Esophagus muscularis mucosa (tissue), 4 donors: ENCODE data around the gene LBP. TPM values are rescaled to one million over a fixed set of nuclear protein-coding genes. Genes with fewer than 3 reads are reported as not detected.

Experiments
- DNase-seq: peaks from one replicate; pipeline ENCODE4 v3.0.0-alpha.2; 2017; ENCODE audit errors: extremely low spot score
- H3K27ac ChIP-seq, 4 donors: fragments of 200-600 bp; sonication (generic); replicated peaks in 1 of 4; 1 replicate in 3 of 4; 2 replicates in 1 of 4; pipeline ENCODE4 v1.5.1; 2016 to 2019; ENCODE audit warnings: mild to moderate bottlenecking in 1 of 4
- H3K27me3 ChIP-seq, 4 donors: fragments of 200-600 bp; sonication (generic); one replicate each; pipeline versions ENCODE4 v1.5.1 to v1.6.0; 2016 to 2019
- H3K36me3 ChIP-seq, 4 donors: fragments of 200-600 bp; sonication (generic); one replicate each; pipeline ENCODE4 v1.5.1; 2016 to 2019
- H3K4me1 ChIP-seq, 4 donors: fragments of 200-600 bp; sonication (generic); one replicate each; pipeline ENCODE4 v1.5.1; 2016 to 2019
- H3K4me3 ChIP-seq, 4 donors: fragments of 200-600 bp; sonication (generic); 1 replicate in 2 of 4; 2 replicates in 2 of 4; pipeline ENCODE4 v1.5.1; 2016 to 2019; ENCODE audit warnings: mild to moderate bottlenecking in 4 of 4, moderate library complexity in 1 of 4
- H3K9me3 ChIP-seq, 4 donors: fragments of 200-600 bp; sonication (generic); 1 replicate in 3 of 4; 2 replicates in 1 of 4; pipeline ENCODE4 v1.5.1; 2016 to 2019
- CTCF ChIP-seq, 3 experiments: fragments of 200-600 bp in 2 of 3; fragments of 450-650 bp in 1 of 3; sonication (generic) in 2 of 3; IDR thresholded peaks; one replicate each; pipeline ENCODE4 v1.5.1; 2017 to 2019; ENCODE audit warnings: antibody characterized with exemption in 3 of 3, mild to moderate bottlenecking in 2 of 3, moderate library complexity in 1 of 3
- EP300 ChIP-seq: sonication (generic); formaldehyde crosslinking; IDR thresholded peaks from one replicate; pipeline ENCODE4 v1.6.1; 2017; ENCODE audit warnings: antibody characterized with exemption
- POLR2A ChIP-seq: fragments of 450-650 bp; IDR thresholded peaks from one replicate; pipeline ENCODE4 v1.6.1; 2017; ENCODE audit warnings: antibody characterized with exemption, moderate library complexity, mild to moderate bottlenecking, low read depth
- POLR2AphosphoS5 ChIP-seq, 2 donors: sonication (generic); formaldehyde crosslinking; IDR thresholded peaks; one replicate each; pipeline ENCODE4 v1.6.1; 2017; ENCODE audit warnings: antibody characterized with exemption in 2 of 2
- WGBS: methylation state at CpG from one replicate; pipeline ENCODE4 v1.1.5; 2018; 5-methylcytosine and 5-hydroxymethylcytosine counted together
- intact Hi-C: fragments of 100-400 bp; cut with DNase I; formaldehyde crosslinking; loops from one replicate; pipeline ENCODE4 v1.15.1; 2023
- total RNA-seq, 4 donors: library from RNA; depleted of rRNA; stranded (reverse); fragments of >200 nt; gene quantifications; one replicate each; pipeline versions ENCODE4 v1.1.0 to v1.2.1, GENCODE V29; 2016

LBP gene
- total RNA-seq, 4 donors from 2014 or later, result 0.13 to 0.33 TPM; not detected in 2

GRCh38 chr20:38321959-38322598 is 24.2 kb upstream of the LBP start:
- Histone ChIP-seq H3K27me3 (peaks cover 0 to 14% (median 0%) of the 10 kb centered on the region in 4 donors), H3K4me3 (no peak overlapping the region), H3K4me1 (peaks cover 0 to 5% (median 0%) of the 10 kb centered on the region in 4 donors), H3K27ac (no peak overlapping the region), H3K9me3 (no peaks in the 10 kb centered on the region), H3K36me3 (no peaks in the 10 kb centered on the region)
- intact Hi-C loops, result loop anchor here (5.0 kb wide), 2 partner anchors 95 to 265 kb away; no protein-coding TSS in a partner anchor
- DNase-seq, result no peak
- 4% methylated on average over 5 of the region's 5 CpGs for WGBS
- TF ChIP-seq POLR2AphosphoS5 (IDR thresholded peaks at IDR 0.05) (no peak), POLR2A (no peak), CTCF (IDR thresholded peaks at IDR 0.05) (peak; percentile 48 to 58 (median 49))

DNA sequence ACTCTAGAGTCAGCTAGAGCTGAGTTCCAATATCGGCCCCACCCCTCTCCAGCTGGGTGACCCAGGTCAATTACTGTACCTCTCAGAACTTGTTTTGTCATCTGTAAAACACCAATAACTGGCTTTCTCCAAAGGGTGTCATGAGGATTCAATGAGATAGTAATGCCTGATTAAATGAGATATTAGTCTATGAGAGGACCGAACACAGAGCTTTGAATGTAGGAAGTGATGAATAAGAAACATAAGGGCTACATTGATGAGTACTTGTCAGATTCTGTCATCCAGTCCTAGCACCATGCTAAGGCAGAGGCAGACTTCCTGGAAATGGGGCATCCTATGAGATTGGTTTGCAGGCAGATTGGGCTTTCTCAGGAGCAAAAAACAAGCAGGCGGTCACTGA is 22.1 kb upstream of the LBP start:
- intact Hi-C loops, result loop anchor here (5.0 kb wide), 2 partner anchors 97 to 267 kb away; no protein-coding TSS in a partner anchor
- Histone ChIP-seq H3K27ac (no peak overlapping the region), H3K4me1 (peaks cover 0 to 5% (median 0%) of the 10 kb centered on the region in 4 donors), H3K9me3 (no peaks in the 10 kb centered on the region), H3K4me3 (no peak overlapping the region), H3K36me3 (no peaks in the 10 kb centered on the region), H3K27me3 (peaks cover 0 to 26% (median 0%) of the 10 kb centered on the region in 4 donors)
- no peak for TF ChIP-seq POLR2A
- TF ChIP-seq POLR2AphosphoS5 (IDR thresholded peaks at IDR 0.05), result no peak
- TF ChIP-seq CTCF (IDR thresholded peaks at IDR 0.05), result no peak
- no peak for TF ChIP-seq EP300
- DNase-seq, result no peak
- 95% methylated on average over 2 of the region's 3 CpGs for WGBS

DNA sequence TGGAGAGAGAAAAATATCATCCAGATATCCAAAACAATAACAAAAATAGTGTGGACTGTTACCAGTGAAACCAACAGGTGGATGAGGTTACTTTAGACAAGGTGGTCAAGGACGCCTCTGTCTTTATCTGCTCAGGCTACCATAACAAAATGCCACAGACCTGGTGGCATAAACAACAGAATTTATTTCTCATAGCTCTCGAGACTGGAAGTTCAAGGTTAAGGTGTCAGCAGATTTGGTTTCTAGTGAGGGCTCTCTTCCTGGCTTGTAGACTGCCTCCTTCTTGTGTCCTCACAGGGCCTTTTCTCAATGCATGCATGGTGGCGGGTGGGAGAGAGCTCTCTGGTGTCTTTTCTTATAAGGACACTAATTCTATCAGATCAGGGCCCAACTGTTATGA is 21.1 kb upstream of the LBP start:
- Histone ChIP-seq H3K36me3 (no peaks in the 10 kb centered on the region), H3K4me1 (peaks cover 0 to 5% (median 0%) of the 10 kb centered on the region in 4 donors), H3K4me3 (no peak overlapping the region), H3K9me3 (no peaks in the 10 kb centered on the region), H3K27ac (no peak overlapping the region), H3K27me3 (peaks cover 0 to 31% (median 0%) of the 10 kb centered on the region in 4 donors)
- intact Hi-C loops, result no loop called here
- TF ChIP-seq CTCF (IDR thresholded peaks at IDR 0.05), result no peak
- TF ChIP-seq EP300, result no peak
- no peak for TF ChIP-seq POLR2A
- no peak for TF ChIP-seq POLR2AphosphoS5 (IDR thresholded peaks at IDR 0.05)
- no peak for DNase-seq
- 75% methylated on average over 3 of the region's 3 CpGs for WGBS

GRCh38 chr20:38325905-38326304 is 20.4 kb upstream of the LBP start:
- Histone ChIP-seq H3K27me3 (peaks cover 0 to 32% (median 0%) of the 10 kb centered on the region in 4 donors), H3K4me1 (peaks cover 0 to 5% (median 0%) of the 10 kb centered on the region in 4 donors), H3K36me3 (no peaks in the 10 kb centered on the region), H3K4me3 (no peak overlapping the region), H3K9me3 (no peaks in the 10 kb centered on the region), H3K27ac (no peak overlapping the region)
- no peak for DNase-seq
- 80% methylated on average over 3 of the region's 3 CpGs for WGBS
- TF ChIP-seq POLR2A (no peak), POLR2AphosphoS5 (IDR thresholded peaks at IDR 0.05) (no peak), CTCF (IDR thresholded peaks at IDR 0.05) (no peak), EP300 (no peak)
- intact Hi-C loops, result no loop called here
